ENCODE data around the gene SNTG2. TPM values are rescaled to one million over a fixed set of nuclear protein-coding genes. Genes with fewer than 3 reads are reported as not detected.

Gene SNTG2
- total RNA-seq, 1 donor from 2014 or later: 23.2 TPM

- Mint-ChIP-seq H3K27me3 (ENCODE audit: unreplicated experiment) (peaks cover 2% of the 10 kb centered on the region), H3K9me3 (ENCODE audit: unreplicated experiment) (peaks cover 6% of the 10 kb centered on the region), H3K36me3 (ENCODE audit: low read depth, unreplicated experiment) (peaks cover 40% of the 10 kb centered on the region), H3K4me1 (ENCODE audit: unreplicated experiment) (peaks cover 7% of the 10 kb centered on the region), H3K27ac (ENCODE audit: unreplicated experiment) (peak overlapping the region; percentile 70), H3K4me3 (ENCODE audit: unreplicated experiment) (no peak overlapping the region)
- no peak for TF ChIP-seq CTCF (IDR thresholded peaks at IDR 0.05; ENCODE audit: unreplicated experiment)
- DNase-seq (ENCODE audit: low spot score): no peak
These were observed 165.3 kb downstream of the SNTG2 start for GRCh38 chr2:1115843-1116539.

- Mint-ChIP-seq H3K27me3 (ENCODE audit: unreplicated experiment) (peaks cover 2% of the 10 kb centered on the region), H3K36me3 (ENCODE audit: low read depth, unreplicated experiment) (peaks cover 30% of the 10 kb centered on the region), H3K4me1 (ENCODE audit: unreplicated experiment) (peaks cover 7% of the 10 kb centered on the region), H3K27ac (ENCODE audit: unreplicated experiment) (no peak overlapping the region), H3K4me3 (ENCODE audit: unreplicated experiment) (no peak overlapping the region), H3K9me3 (ENCODE audit: unreplicated experiment) (peaks cover 6% of the 10 kb centered on the region)
- TF ChIP-seq CTCF (IDR thresholded peaks at IDR 0.05; ENCODE audit: unreplicated experiment): no peak
- DNase-seq (ENCODE audit: low spot score): no peak
These were observed 166.9 kb downstream of the SNTG2 start for GRCh38 chr2:1117569-1117968.

GRCh38 chr2:1125217-1125616 lies 174.6 kb downstream of the SNTG2 start:
- DNase-seq (ENCODE audit: low spot score): no peak
- no peaks in the 10 kb centered on the region for H3K4me1 Mint-ChIP-seq (ENCODE audit: unreplicated experiment)
- H3K9me3 Mint-ChIP-seq (ENCODE audit: unreplicated experiment): no peaks in the 10 kb centered on the region
- H3K4me3 Mint-ChIP-seq (ENCODE audit: unreplicated experiment): no peak overlapping the region
- no peak overlapping the region for H3K27ac Mint-ChIP-seq (ENCODE audit: unreplicated experiment)
- H3K36me3 Mint-ChIP-seq (ENCODE audit: low read depth, unreplicated experiment): no peaks in the 10 kb centered on the region
- H3K27me3 Mint-ChIP-seq (ENCODE audit: unreplicated experiment): no peaks in the 10 kb centered on the region
- no peak for TF ChIP-seq CTCF (IDR thresholded peaks at IDR 0.05; ENCODE audit: unreplicated experiment)

- DNase-seq (ENCODE audit: low spot score): no peak
- Mint-ChIP-seq H3K9me3 (ENCODE audit: unreplicated experiment) (no peaks in the 10 kb centered on the region), H3K27me3 (ENCODE audit: unreplicated experiment) (no peaks in the 10 kb centered on the region), H3K27ac (ENCODE audit: unreplicated experiment) (no peak overlapping the region), H3K4me1 (ENCODE audit: unreplicated experiment) (no peaks in the 10 kb centered on the region), H3K36me3 (ENCODE audit: low read depth, unreplicated experiment) (no peaks in the 10 kb centered on the region), H3K4me3 (ENCODE audit: unreplicated experiment) (no peak overlapping the region)
- TF ChIP-seq CTCF (IDR thresholded peaks at IDR 0.05; ENCODE audit: unreplicated experiment): no peak
These were observed 175.2 kb downstream of the SNTG2 start for GRCh38 chr2:1125633-1126370.

- H3K36me3 Mint-ChIP-seq (ENCODE audit: low read depth, unreplicated experiment): no peaks in the 10 kb centered on the region
- no peaks in the 10 kb centered on the region for H3K27me3 Mint-ChIP-seq (ENCODE audit: unreplicated experiment)
- no peak overlapping the region for H3K4me3 Mint-ChIP-seq (ENCODE audit: unreplicated experiment)
- no peaks in the 10 kb centered on the region for H3K9me3 Mint-ChIP-seq (ENCODE audit: unreplicated experiment)
- TF ChIP-seq CTCF (IDR thresholded peaks at IDR 0.05; ENCODE audit: unreplicated experiment): no peak
- DNase-seq (ENCODE audit: low spot score): no peak
- no peaks in the 10 kb centered on the region for H3K4me1 Mint-ChIP-seq (ENCODE audit: unreplicated experiment)
- no peak overlapping the region for H3K27ac Mint-ChIP-seq (ENCODE audit: unreplicated experiment)
These were observed 179.3 kb downstream of the SNTG2 start for GRCh38 chr2:1129982-1130381.

All from endothelial cell (in vitro differentiated cells).